GM18517 (cell line): ENCODE data around the gene MORN1.

Source experiments
- ATAC-seq: cut with Tn5 transposase; IDR thresholded peaks from one replicate; pipeline ENCODE4 v1.9.1; 2021; ENCODE audit warnings: mild to moderate bottlenecking, moderate library complexity; ENCODE audit not compliant: unreplicated experiment

Gene MORN1

GRCh38 chr1:2353551-2354438 lies 37.6 kb downstream of the MORN1 start:
- no peak for ATAC-seq

GRCh38 chr1:2352897-2353550 lies 38.3 kb downstream of the MORN1 start:
- no peak for ATAC-seq

- no peak for ATAC-seq
Observed at GRCh38 chr1:2352341-2352896, 38.9 kb downstream of the MORN1 start.

- ATAC-seq = no peak
Observed at GRCh38 chr1:2351723-2352122, 39.6 kb downstream of the MORN1 start.

- no peak for ATAC-seq
Observed at GRCh38 chr1:2350911-2351655, 40.3 kb downstream of the MORN1 start.

- no peak for ATAC-seq
Observed at GRCh38 chr1:2350501-2350900, 40.9 kb downstream of the MORN1 start.

GRCh38 chr1:2349806-2350205 lies 41.5 kb downstream of the MORN1 start:
- no peak for ATAC-seq

GRCh38 chr1:2348346-2349325 lies 42.7 kb downstream of the MORN1 start:
- no peak for ATAC-seq

GRCh38 chr1:2347896-2348295 lies 43.5 kb downstream of the MORN1 start:
- ATAC-seq = no peak

- ATAC-seq = no peak
Observed at GRCh38 chr1:2347409-2347785, 44.0 kb downstream of the MORN1 start.

GRCh38 chr1:2346691-2347408 lies 44.5 kb downstream of the MORN1 start:
- ATAC-seq = no peak

GRCh38 chr1:2345297-2346075 lies 45.9 kb downstream of the MORN1 start:
- ATAC-seq = no peak

- ATAC-seq = no peak
Observed at GRCh38 chr1:2344744-2345296, 46.5 kb downstream of the MORN1 start.

- no peak for ATAC-seq
Observed at GRCh38 chr1:2344121-2344681, 47.2 kb downstream of the MORN1 start.

GRCh38 chr1:2343023-2343935 lies 48.1 kb downstream of the MORN1 start:
- no peak for ATAC-seq

- no peak for ATAC-seq
Observed at GRCh38 chr1:2342384-2343022, 48.9 kb downstream of the MORN1 start.
